Measurements from ENCODE around the gene AHSP.

- no peak for TF ChIP-seq FOXM1 (IDR thresholded peaks at IDR 0.05; ENCODE audit: borderline replicate concordance)
- TF ChIP-seq FOXA1 (IDR thresholded peaks at IDR 0.05), result no peak
- TF ChIP-seq BHLHE40 (IDR thresholded peaks at IDR 0.05; ENCODE audit: borderline replicate concordance), result no peak
- TF ChIP-seq SUZ12 (IDR thresholded peaks at IDR 0.05), result no peak
- TF ChIP-seq ARNT (IDR thresholded peaks at IDR 0.05), result no peak
- no peak for TF ChIP-seq CTBP1 (IDR thresholded peaks at IDR 0.05; ENCODE audit: borderline replicate concordance)
- no peak for TF ChIP-seq SP1 (IDR thresholded peaks at IDR 0.05)
- TF ChIP-seq HDGF (IDR thresholded peaks at IDR 0.05; ENCODE audit: borderline replicate concordance), result no peak
- TF ChIP-seq FOXK2 (IDR thresholded peaks at IDR 0.05), result no peak
Measured at GRCh38 chr16:31478956-31479355, 48.7 kb upstream of the AHSP start.
